ENCODE data around the gene RAD23B. TPM values are rescaled to one million over a fixed set of nuclear protein-coding genes. Genes with fewer than 3 reads are reported as not detected.

RAD23B gene
- polyA plus RNA-seq, 3 donors, result 21.6 to 50.0 (median 24.7) TPM

DNA sequence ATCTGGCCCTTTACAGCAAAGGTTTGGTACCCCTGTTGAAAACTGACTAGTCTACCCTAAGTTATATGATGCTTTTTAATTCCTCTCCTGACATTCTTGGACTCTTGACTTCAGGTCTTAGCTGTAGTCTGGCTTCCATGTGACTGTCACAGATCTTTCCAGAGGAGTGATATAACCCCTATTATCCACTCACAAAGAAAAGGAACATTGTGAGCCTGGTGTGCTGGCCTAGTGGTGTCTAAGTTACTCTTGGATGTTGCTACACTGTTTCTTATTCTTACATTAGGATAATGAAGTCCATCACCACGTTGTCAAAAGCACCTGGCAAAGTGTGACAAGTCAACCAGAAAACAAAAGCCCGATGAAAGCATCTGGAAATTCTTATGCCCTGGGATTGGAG is 49.8 kb downstream of the RAD23B start:
- Mint-ChIP-seq H3K4me1 (no peaks in the 10 kb centered on the region), H3K27ac (peak overlapping the region in 1 of 7 donors; percentile 67), H3K4me3 (no peak overlapping the region), H3K9me3 (no peaks in the 10 kb centered on the region), H3K27me3 (ENCODE audit: low read depth in 3 of 3) (peaks cover 0 to 2% (median 0%) of the 10 kb centered on the region in 3 donors), H3K36me3 (peaks cover 64 to 71% of the 10 kb centered on the region in 2 donors)
- no peak overlapping the region for H3K4me3 ChIP-seq (replicated peaks in 1 of 3; ENCODE audit: low read depth in 2 of 3, low read length in 3 of 3)
- intact Hi-C loops (cut with micrococcal nuclease), result no loop called here
- no peak for DNase-seq
- no peak overlapping the region for H3K4me2 ChIP-seq (replicated peaks; ENCODE audit: extremely low read depth, low read length, poor library complexity, severe bottlenecking)
- H3K27ac ChIP-seq (ENCODE audit: low read depth in 1 of 2, low read length in 2 of 2), result no peak overlapping the region
- H3K9ac ChIP-seq (ENCODE audit: insufficient read depth, low read length, poor library complexity, severe bottlenecking), result no peak overlapping the region
- TF ChIP-seq, protein P1, sequence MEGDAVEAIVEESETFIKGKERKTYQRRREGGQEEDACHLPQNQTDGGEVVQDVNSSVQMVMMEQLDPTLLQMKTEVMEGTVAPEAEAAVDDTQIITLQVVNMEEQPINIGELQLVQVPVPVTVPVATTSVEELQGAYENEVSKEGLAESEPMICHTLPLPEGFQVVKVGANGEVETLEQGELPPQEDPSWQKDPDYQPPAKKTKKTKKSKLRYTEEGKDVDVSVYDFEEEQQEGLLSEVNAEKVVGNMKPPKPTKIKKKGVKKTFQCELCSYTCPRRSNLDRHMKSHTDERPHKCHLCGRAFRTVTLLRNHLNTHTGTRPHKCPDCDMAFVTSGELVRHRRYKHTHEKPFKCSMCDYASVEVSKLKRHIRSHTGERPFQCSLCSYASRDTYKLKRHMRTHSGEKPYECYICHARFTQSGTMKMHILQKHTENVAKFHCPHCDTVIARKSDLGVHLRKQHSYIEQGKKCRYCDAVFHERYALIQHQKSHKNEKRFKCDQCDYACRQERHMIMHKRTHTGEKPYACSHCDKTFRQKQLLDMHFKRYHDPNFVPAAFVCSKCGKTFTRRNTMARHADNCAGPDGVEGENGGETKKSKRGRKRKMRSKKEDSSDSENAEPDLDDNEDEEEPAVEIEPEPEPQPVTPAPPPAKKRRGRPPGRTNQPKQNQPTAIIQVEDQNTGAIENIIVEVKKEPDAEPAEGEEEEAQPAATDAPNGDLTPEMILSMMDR (IDR thresholded peaks at IDR 0.05), result no peak
- WGBS (ENCODE audit: insufficient coverage), result 100% methylated on average over 2 of the region's 2 CpGs
- no peaks in the 10 kb centered on the region for H3K4me1 ChIP-seq (ENCODE audit: control insufficient read depth in 1 of 2, insufficient read depth in 2 of 2, low read length in 2 of 2)
- peaks cover 8% of the 10 kb centered on the region for H3K79me2 ChIP-seq (ENCODE audit: insufficient read depth, low read length)
- peaks cover 61 to 76% of the 10 kb centered on the region in 2 donors for H3K36me3 ChIP-seq (replicated peaks in 1 of 2; ENCODE audit: control insufficient read depth in 1 of 2, insufficient read depth in 2 of 2, low read length in 2 of 2)
- no peak overlapping the region for H2AFZ ChIP-seq (ENCODE audit: insufficient read depth, low read depth, low read length, poor library complexity, severe bottlenecking)
- H4K20me1 ChIP-seq (ENCODE audit: insufficient read depth, low read length), result peaks cover 29% of the 10 kb centered on the region
- no peaks in the 10 kb centered on the region for H3K27me3 ChIP-seq (ENCODE audit: control insufficient read depth in 2 of 2, insufficient read depth in 2 of 2, low read length in 2 of 2)
- no peaks in the 10 kb centered on the region for H3K9me3 ChIP-seq (replicated peaks in 1 of 2; ENCODE audit: control insufficient read depth in 1 of 2, insufficient read depth in 1 of 2, low read length in 2 of 2)

DNA sequence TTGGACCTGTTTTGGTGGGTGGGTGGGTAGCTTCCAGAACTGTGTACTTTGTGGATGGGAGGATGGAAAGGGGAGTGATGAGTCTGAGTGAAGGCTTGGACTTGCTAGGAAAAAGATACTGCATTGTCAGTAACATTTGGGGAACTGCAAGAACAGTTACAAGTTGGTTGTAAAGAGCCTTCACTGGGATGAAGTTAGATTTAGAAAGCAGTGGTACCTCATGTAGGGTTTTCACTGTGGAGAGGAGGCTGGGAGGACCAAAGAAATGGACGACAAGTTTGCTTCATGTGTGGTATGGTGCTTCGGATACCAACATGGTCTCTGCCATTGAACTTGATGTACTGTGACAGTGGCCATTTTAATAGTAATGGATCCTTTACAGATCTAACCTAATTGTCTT is 50.3 kb downstream of the RAD23B start:
- peaks cover 4% of the 10 kb centered on the region for H3K79me2 ChIP-seq (ENCODE audit: insufficient read depth, low read length)
- H3K36me3 Mint-ChIP-seq, result peaks cover 61 to 71% of the 10 kb centered on the region in 2 donors

More for the DNA sequence above, 50.3 kb downstream of the RAD23B start:
- peaks cover 0 to 2% (median 0%) of the 10 kb centered on the region in 3 donors for H3K27me3 Mint-ChIP-seq (ENCODE audit: low read depth in 3 of 3)
- no CpG with 5 or more reads among the region's 2 CpGs for WGBS (ENCODE audit: insufficient coverage)
- H3K36me3 ChIP-seq (replicated peaks in 1 of 2; ENCODE audit: control insufficient read depth in 1 of 2, insufficient read depth in 2 of 2, low read length in 2 of 2), result peaks cover 56 to 72% of the 10 kb centered on the region in 2 donors
- no peaks in the 10 kb centered on the region for H3K9me3 ChIP-seq (replicated peaks in 1 of 2; ENCODE audit: control insufficient read depth in 1 of 2, insufficient read depth in 1 of 2, low read length in 2 of 2)
- H3K27ac Mint-ChIP-seq, result peak overlapping the region in 1 of 7 donors; percentile 11
- H3K4me1 Mint-ChIP-seq, result no peaks in the 10 kb centered on the region
- no peak overlapping the region for H3K9ac ChIP-seq (ENCODE audit: insufficient read depth, low read length, poor library complexity, severe bottlenecking)
- TF ChIP-seq, protein P1 (IDR thresholded peaks at IDR 0.05), result no peak
- no peak overlapping the region for H3K4me3 ChIP-seq (replicated peaks in 1 of 3; ENCODE audit: low read depth in 2 of 3, low read length in 3 of 3)
- no peak overlapping the region for H3K27ac ChIP-seq (ENCODE audit: low read depth in 1 of 2, low read length in 2 of 2)
- no peaks in the 10 kb centered on the region for H3K4me1 ChIP-seq (ENCODE audit: control insufficient read depth in 1 of 2, insufficient read depth in 2 of 2, low read length in 2 of 2)
- no peaks in the 10 kb centered on the region for H3K9me3 Mint-ChIP-seq
- H4K20me1 ChIP-seq (ENCODE audit: insufficient read depth, low read length), result peaks cover 25% of the 10 kb centered on the region
- no peak overlapping the region for H3K4me3 Mint-ChIP-seq
- H3K27me3 ChIP-seq (ENCODE audit: control insufficient read depth in 2 of 2, insufficient read depth in 2 of 2, low read length in 2 of 2), result no peaks in the 10 kb centered on the region
- DNase-seq, result no peak
- no peak overlapping the region for H3K4me2 ChIP-seq (replicated peaks; ENCODE audit: extremely low read depth, low read length, poor library complexity, severe bottlenecking)
- intact Hi-C loops (cut with micrococcal nuclease), result no loop called here
- H2AFZ ChIP-seq (ENCODE audit: insufficient read depth, low read depth, low read length, poor library complexity, severe bottlenecking), result no peak overlapping the region

Measured in CD14-positive monocyte (primary cell).